Measurements from ENCODE around the gene EHF.

EHF gene

GRCh38 chr11:34600339-34601084 is 20.4 kb upstream of the EHF start:
- no peak for TF ChIP-seq PAX5 (IDR thresholded peaks at IDR 0.05; ENCODE audit: insufficient read depth, low read length, severe bottlenecking)
- FAIRE-seq (no peak), DNase-seq (ENCODE audit: insufficient read length, low spot score) (no peak)

- FAIRE-seq = no peak
- TF ChIP-seq POU2F2 (IDR thresholded peaks at IDR 0.05; ENCODE audit: low read depth, low read length) (no peak), POLR2A (IDR thresholded peaks at IDR 0.05; ENCODE audit: low read depth, low read length) (no peak), TAF1 (IDR thresholded peaks at IDR 0.05; ENCODE audit: low read depth, low read length) (no peak), POLR2AphosphoS5 (IDR thresholded peaks at IDR 0.05; ENCODE audit: low read depth, low read length) (no peak)
- DNase-seq (ENCODE audit: insufficient read length, low spot score) = no peak
Observed at GRCh38 chr11:34601085-34601444, 19.8 kb upstream of the EHF start.

GRCh38 chr11:34601609-34602008 is 19.3 kb upstream of the EHF start:
- no peak for TF ChIP-seq SPI1 (IDR thresholded peaks at IDR 0.05; ENCODE audit: low read depth, low read length)
- TF ChIP-seq POLR2AphosphoS5 (IDR thresholded peaks at IDR 0.05; ENCODE audit: low read depth, low read length) = no peak
- no peak for TF ChIP-seq POLR2A (IDR thresholded peaks at IDR 0.05; ENCODE audit: low read depth, low read length)
- no peak for TF ChIP-seq PAX5 (IDR thresholded peaks at IDR 0.05; ENCODE audit: insufficient read depth, low read length, severe bottlenecking)
- TF ChIP-seq POU2F2 (IDR thresholded peaks at IDR 0.05; ENCODE audit: low read depth, low read length) = no peak
- TF ChIP-seq TAF1 (IDR thresholded peaks at IDR 0.05; ENCODE audit: low read depth, low read length) = no peak
- DNase-seq (ENCODE audit: insufficient read length, low spot score) = no peak
- FAIRE-seq = no peak

- TF ChIP-seq POU2F2 (IDR thresholded peaks at IDR 0.05; ENCODE audit: low read depth, low read length) = no peak
- TF ChIP-seq TAF1 (IDR thresholded peaks at IDR 0.05; ENCODE audit: low read depth, low read length) = no peak
- no peak for TF ChIP-seq POLR2A (IDR thresholded peaks at IDR 0.05; ENCODE audit: low read depth, low read length)
- no peak for TF ChIP-seq SPI1 (IDR thresholded peaks at IDR 0.05; ENCODE audit: low read depth, low read length)
- TF ChIP-seq PAX5 (IDR thresholded peaks at IDR 0.05; ENCODE audit: insufficient read depth, low read length, severe bottlenecking) = no peak
- no peak for TF ChIP-seq POLR2AphosphoS5 (IDR thresholded peaks at IDR 0.05; ENCODE audit: low read depth, low read length)
- no peak for FAIRE-seq
- no peak for DNase-seq (ENCODE audit: insufficient read length, low spot score)
Observed at GRCh38 chr11:34602245-34602644, 18.6 kb upstream of the EHF start.

- DNase-seq (ENCODE audit: insufficient read length, low spot score) (no peak), FAIRE-seq (no peak)
- no peak for TF ChIP-seq TAF1 (IDR thresholded peaks at IDR 0.05; ENCODE audit: low read depth, low read length)
- TF ChIP-seq POLR2A (IDR thresholded peaks at IDR 0.05; ENCODE audit: low read depth, low read length) = no peak
- TF ChIP-seq POLR2AphosphoS5 (IDR thresholded peaks at IDR 0.05; ENCODE audit: low read depth, low read length) = no peak
- TF ChIP-seq SPI1 (IDR thresholded peaks at IDR 0.05; ENCODE audit: low read depth, low read length) = no peak
- TF ChIP-seq POU2F2 (IDR thresholded peaks at IDR 0.05; ENCODE audit: low read depth, low read length) = no peak
- TF ChIP-seq PAX5 (IDR thresholded peaks at IDR 0.05; ENCODE audit: insufficient read depth, low read length, severe bottlenecking) = no peak
Observed at GRCh38 chr11:34603129-34604001, 17.5 kb upstream of the EHF start.

GRCh38 chr11:34604145-34604544 is 16.7 kb upstream of the EHF start:
- DNase-seq (ENCODE audit: insufficient read length, low spot score) (no peak), FAIRE-seq (no peak)
- TF ChIP-seq SPI1 (IDR thresholded peaks at IDR 0.05; ENCODE audit: low read depth, low read length) (no peak), POLR2A (IDR thresholded peaks at IDR 0.05; ENCODE audit: low read depth, low read length) (no peak), TAF1 (IDR thresholded peaks at IDR 0.05; ENCODE audit: low read depth, low read length) (no peak), POLR2AphosphoS5 (IDR thresholded peaks at IDR 0.05; ENCODE audit: low read depth, low read length) (no peak), POU2F2 (IDR thresholded peaks at IDR 0.05; ENCODE audit: low read depth, low read length) (no peak), PAX5 (IDR thresholded peaks at IDR 0.05; ENCODE audit: insufficient read depth, low read length, severe bottlenecking) (no peak)

- no peak for FAIRE-seq
- TF ChIP-seq TAF1 (IDR thresholded peaks at IDR 0.05; ENCODE audit: low read depth, low read length) (no peak), SPI1 (IDR thresholded peaks at IDR 0.05; ENCODE audit: low read depth, low read length) (no peak), PAX5 (IDR thresholded peaks at IDR 0.05; ENCODE audit: insufficient read depth, low read length, severe bottlenecking) (no peak), POLR2AphosphoS5 (IDR thresholded peaks at IDR 0.05; ENCODE audit: low read depth, low read length) (no peak), POU2F2 (IDR thresholded peaks at IDR 0.05; ENCODE audit: low read depth, low read length) (no peak), POLR2A (IDR thresholded peaks at IDR 0.05; ENCODE audit: low read depth, low read length) (no peak)
Observed at GRCh38 chr11:34604911-34605310, 16.0 kb upstream of the EHF start.

GRCh38 chr11:34605481-34606325 is 15.2 kb upstream of the EHF start:
- FAIRE-seq = no peak
- TF ChIP-seq PAX5 (IDR thresholded peaks at IDR 0.05; ENCODE audit: insufficient read depth, low read length, severe bottlenecking) (no peak), POLR2A (IDR thresholded peaks at IDR 0.05; ENCODE audit: low read depth, low read length) (no peak), TAF1 (IDR thresholded peaks at IDR 0.05; ENCODE audit: low read depth, low read length) (no peak), POLR2AphosphoS5 (IDR thresholded peaks at IDR 0.05; ENCODE audit: low read depth, low read length) (no peak), POU2F2 (IDR thresholded peaks at IDR 0.05; ENCODE audit: low read depth, low read length) (no peak), SPI1 (IDR thresholded peaks at IDR 0.05; ENCODE audit: low read depth, low read length) (no peak; the same call in 1 of the 2 replicates)
- no peak for DNase-seq (ENCODE audit: insufficient read length, low spot score)

More at GRCh38 chr11:34604911-34605310, 16.0 kb upstream of the EHF start:
- DNase-seq (ENCODE audit: insufficient read length, low spot score) = no peak

Data from GM12891 (cell line).